ENCODE measurements around the gene HS3ST4. TPM values are rescaled to one million over a fixed set of nuclear protein-coding genes. Genes with fewer than 3 reads are reported as not detected.

Gene HS3ST4
- total and polyA plus RNA-seq, 2 of the 8 experiments (the other 6 are each of a cell fraction or from before 2014, with no cell fraction given), result 1.9 to 3.3 TPM

GRCh38 chr16:25799816-25800215, 108.1 kb downstream of the HS3ST4 start (continued):
- TF ChIP-seq CHD7 (IDR thresholded peaks at IDR 0.05; ENCODE audit: insufficient replicate concordance, low read length) (no peak), HDAC2 (IDR thresholded peaks at IDR 0.05; ENCODE audit: borderline replicate concordance in 1 of 2, low read depth in 2 of 2, low read length in 2 of 2) (no peak), SIN3A (conservative IDR thresholded peaks at IDR 0.05 in 1 of 2, IDR thresholded peaks at IDR 0.05 in 1 of 2; ENCODE audit: low read depth in 1 of 2, low read length in 2 of 2) (no peak)
